ENCODE measurements around the gene ATG101. TPM values are rescaled to one million over a fixed set of nuclear protein-coding genes. Genes with fewer than 3 reads are reported as not detected.
A peak's percentile ranks its signal among the peaks of the same experiment; 100 is the strongest.

ATG101 gene
- total and polyA plus RNA-seq, 4 donors: 22.1 to 64.3 (median 36.7) TPM

- DNase-seq (peak; percentile 65 to 69 (median 66)), ATAC-seq (ENCODE audit: insufficient read depth, low FRiP score) (no peak)
- H3K9ac ChIP-seq (ENCODE audit: insufficient read depth in 1 of 2, low read length in 2 of 2): no peak overlapping the region
- peak overlapping the region in 1 of 2 donors; percentile 88 for H3K27ac ChIP-seq (ENCODE audit: low read depth in 1 of 2, low read length in 1 of 2)
- H3K27me3 ChIP-seq (ENCODE audit: control insufficient read depth in 3 of 3, insufficient read depth in 3 of 3, low read length in 2 of 3): no peaks in the 10 kb centered on the region
- WGBS, 2 donors: 39 to 43% methylated on average over 11 of the region's 11 CpGs
- H3K4me3 ChIP-seq: no peak overlapping the region
- H3K9me3 ChIP-seq (ENCODE audit: control insufficient read depth in 4 of 4, insufficient read depth in 3 of 4, low read length in 3 of 4): no peaks in the 10 kb centered on the region
- peaks cover 0 to 8% (median 3%) of the 10 kb centered on the region in 4 donors for H3K36me3 ChIP-seq (ENCODE audit: control insufficient read depth in 4 of 4, insufficient read depth in 4 of 4, low read length in 4 of 4)
- TF ChIP-seq, protein P1, sequence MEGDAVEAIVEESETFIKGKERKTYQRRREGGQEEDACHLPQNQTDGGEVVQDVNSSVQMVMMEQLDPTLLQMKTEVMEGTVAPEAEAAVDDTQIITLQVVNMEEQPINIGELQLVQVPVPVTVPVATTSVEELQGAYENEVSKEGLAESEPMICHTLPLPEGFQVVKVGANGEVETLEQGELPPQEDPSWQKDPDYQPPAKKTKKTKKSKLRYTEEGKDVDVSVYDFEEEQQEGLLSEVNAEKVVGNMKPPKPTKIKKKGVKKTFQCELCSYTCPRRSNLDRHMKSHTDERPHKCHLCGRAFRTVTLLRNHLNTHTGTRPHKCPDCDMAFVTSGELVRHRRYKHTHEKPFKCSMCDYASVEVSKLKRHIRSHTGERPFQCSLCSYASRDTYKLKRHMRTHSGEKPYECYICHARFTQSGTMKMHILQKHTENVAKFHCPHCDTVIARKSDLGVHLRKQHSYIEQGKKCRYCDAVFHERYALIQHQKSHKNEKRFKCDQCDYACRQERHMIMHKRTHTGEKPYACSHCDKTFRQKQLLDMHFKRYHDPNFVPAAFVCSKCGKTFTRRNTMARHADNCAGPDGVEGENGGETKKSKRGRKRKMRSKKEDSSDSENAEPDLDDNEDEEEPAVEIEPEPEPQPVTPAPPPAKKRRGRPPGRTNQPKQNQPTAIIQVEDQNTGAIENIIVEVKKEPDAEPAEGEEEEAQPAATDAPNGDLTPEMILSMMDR (IDR thresholded peaks at IDR 0.05; ENCODE audit: control extremely low read depth, extremely low read depth): peak; percentile 83
- peaks cover 0 to 47% (median 24%) of the 10 kb centered on the region in 5 donors for H3K4me1 ChIP-seq (ENCODE audit: control insufficient read depth in 5 of 5, insufficient read depth in 5 of 5, low read length in 5 of 5)
Observed at GRCh38 chr12:52082988-52083637, 13.3 kb downstream of the ATG101 start.

DNA sequence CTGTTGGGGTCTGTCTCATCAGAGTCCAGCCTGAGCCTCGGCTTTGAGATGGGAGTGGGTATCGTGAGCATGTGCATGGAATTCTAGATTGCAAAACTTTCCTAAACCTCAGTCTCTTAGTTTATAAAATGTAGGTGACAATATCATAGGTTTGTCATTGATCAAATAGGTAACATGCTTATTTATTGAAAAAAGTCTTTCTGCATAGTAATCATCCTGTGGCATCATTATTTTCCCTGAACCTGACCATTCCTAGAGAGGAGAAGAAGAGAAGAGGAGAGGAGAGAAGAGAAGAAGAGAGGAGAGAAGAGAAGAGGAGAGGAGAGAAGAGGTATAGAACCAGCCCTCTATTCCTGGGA, 13.8 kb downstream of the ATG101 start:
- WGBS, 2 donors: 7 to 10% methylated on average over 2 of the region's 2 CpGs
- no peak for DNase-seq
- Histone ChIP-seq H3K9ac (ENCODE audit: insufficient read depth in 1 of 2, low read length in 2 of 2) (no peak overlapping the region), H3K27ac (ENCODE audit: low read depth in 1 of 2, low read length in 1 of 2) (no peak overlapping the region), H3K27me3 (ENCODE audit: control insufficient read depth in 3 of 3, insufficient read depth in 3 of 3, low read length in 2 of 3) (no peaks in the 10 kb centered on the region), H3K9me3 (ENCODE audit: control insufficient read depth in 4 of 4, insufficient read depth in 3 of 4, low read length in 3 of 4) (no peaks in the 10 kb centered on the region), H3K36me3 (ENCODE audit: control insufficient read depth in 4 of 4, insufficient read depth in 4 of 4, low read length in 4 of 4) (peaks cover 0 to 6% (median 1%) of the 10 kb centered on the region in 4 donors), H3K4me3 (no peak overlapping the region), H3K4me1 (ENCODE audit: control insufficient read depth in 5 of 5, insufficient read depth in 5 of 5, low read length in 5 of 5) (peaks cover 0 to 47% (median 23%) of the 10 kb centered on the region in 5 donors)
- no peak for ATAC-seq (ENCODE audit: insufficient read depth, low FRiP score)
- TF ChIP-seq, protein P1 (IDR thresholded peaks at IDR 0.05; ENCODE audit: control extremely low read depth, extremely low read depth): no peak

DNA sequence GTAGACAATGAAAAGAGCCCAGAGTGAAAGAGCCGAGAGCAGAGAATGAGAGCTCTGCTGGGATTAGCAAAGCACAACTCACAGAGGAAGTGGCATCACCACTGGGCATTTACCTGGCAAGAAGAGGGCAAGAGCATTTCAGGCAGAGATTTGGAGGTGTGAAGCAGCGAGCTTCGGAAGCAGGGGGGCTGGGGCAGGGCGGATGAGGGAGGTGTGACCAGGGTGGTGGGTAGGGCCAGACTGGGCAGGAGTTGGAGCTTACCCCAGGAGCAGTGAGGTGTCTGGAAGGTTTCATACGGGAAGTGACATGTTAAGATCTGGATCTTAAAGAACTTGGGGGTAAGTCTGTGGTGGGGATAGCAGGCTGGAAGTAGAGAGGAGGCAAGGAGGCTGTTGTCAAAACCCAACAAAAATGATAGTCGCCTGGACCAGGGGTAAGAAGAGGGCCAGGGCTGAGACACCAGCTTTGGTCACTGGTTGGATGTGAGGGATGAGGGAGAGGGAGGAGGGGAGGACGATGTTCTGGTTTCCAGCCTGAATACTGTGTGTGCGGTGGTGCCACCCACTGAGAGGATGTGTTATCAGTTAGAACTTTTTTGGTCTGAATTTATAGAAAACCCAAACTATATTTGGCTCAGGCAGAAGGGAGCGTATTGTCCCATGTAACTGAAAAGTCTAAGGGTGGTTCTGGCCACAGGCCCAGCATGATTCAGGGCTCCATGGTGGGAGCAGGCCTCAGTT, 14.9 kb downstream of the ATG101 start:
- DNase-seq (no peak), ATAC-seq (ENCODE audit: insufficient read depth, low FRiP score) (no peak)

More for the DNA sequence above, 14.9 kb downstream of the ATG101 start:
- Histone ChIP-seq H3K36me3 (ENCODE audit: control insufficient read depth in 4 of 4, insufficient read depth in 4 of 4, low read length in 4 of 4) (peaks cover 0 to 2% (median 1%) of the 10 kb centered on the region in 4 donors), H3K4me3 (no peak overlapping the region), H3K9me3 (ENCODE audit: control insufficient read depth in 4 of 4, insufficient read depth in 3 of 4, low read length in 3 of 4) (no peaks in the 10 kb centered on the region), H3K27ac (ENCODE audit: low read depth in 1 of 2, low read length in 1 of 2) (no peak overlapping the region), H3K9ac (ENCODE audit: insufficient read depth in 1 of 2, low read length in 2 of 2) (no peak overlapping the region), H3K27me3 (ENCODE audit: control insufficient read depth in 3 of 3, insufficient read depth in 3 of 3, low read length in 2 of 3) (no peaks in the 10 kb centered on the region), H3K4me1 (ENCODE audit: control insufficient read depth in 5 of 5, insufficient read depth in 5 of 5, low read length in 5 of 5) (peaks cover 0 to 37% (median 16%) of the 10 kb centered on the region in 5 donors)
- TF ChIP-seq, protein P1 (IDR thresholded peaks at IDR 0.05; ENCODE audit: control extremely low read depth, extremely low read depth): no peak
- 89 to 92% methylated on average over 9 of the region's 9 CpGs for WGBS, 2 donors
